DOHH2 (cell line): Measurements from ENCODE around the gene FAM25A.

Experiments
- H3F3A ChIP-seq: fragments of 200-600 bp; sonication (generic), shearing (Covaris generic); 2 replicates; pipeline ENCODE4 v1.6.0; 2016; ENCODE audit warnings: antibody characterized with exemption, mild to moderate bottlenecking; ENCODE audit not compliant: control insufficient read depth, insufficient read depth
- H3K27ac ChIP-seq: fragments of 200-600 bp; sonication (generic); 2 replicates; pipeline ENCODE4 v1.5.1; 2014; ENCODE audit warnings: low read depth, mild to moderate bottlenecking, low read length, moderate library complexity
- H3K27me3 ChIP-seq: fragments of 200-600 bp; sonication (generic); 2 replicates; pipeline ENCODE4 v1.6.1; 2014; ENCODE audit warnings: mild to moderate bottlenecking, low read length, mixed read lengths; ENCODE audit not compliant: control insufficient read depth
- H3K36me3 ChIP-seq: fragments of 200-600 bp; sonication (generic); 2 replicates; pipeline ENCODE4 v1.6.1; 2014; ENCODE audit warnings: mild to moderate bottlenecking, low read length, moderate library complexity, mixed read lengths; ENCODE audit not compliant: control insufficient read depth
- H3K4me1 ChIP-seq: fragments of 200-600 bp; sonication (generic); 2 replicates; pipeline ENCODE4 v1.6.1; 2014; ENCODE audit warnings: mild to moderate bottlenecking, low read length, mixed read lengths; ENCODE audit not compliant: control insufficient read depth
- H3K4me2 ChIP-seq: fragments of 200-600 bp; sonication (generic); 2 replicates; pipeline ENCODE4 v1.6.0; 2014; ENCODE audit warnings: mild to moderate bottlenecking, low read length, moderate library complexity
- H3K4me3 ChIP-seq: fragments of 200-600 bp; sonication (generic); 2 replicates; pipeline ENCODE4 v1.5.1; 2014; ENCODE audit warnings: mild to moderate bottlenecking, low read length, mixed read lengths
- H3K79me2 ChIP-seq: fragments of 200-600 bp; sonication (generic); 2 replicates; pipeline ENCODE4 v1.6.1; 2014; ENCODE audit warnings: mild to moderate bottlenecking, low read length, mixed read lengths; ENCODE audit not compliant: control insufficient read depth
- H3K9me2 ChIP-seq: fragments of 200-600 bp; sonication (generic); replicated peaks from 2 replicates; pipeline ENCODE4 v1.6.1; 2014; ENCODE audit warnings: mild to moderate bottlenecking, low read length, mixed read lengths; ENCODE audit not compliant: control insufficient read depth
- H3K9me3 ChIP-seq: fragments of 200-600 bp; sonication (generic); 2 replicates; pipeline ENCODE4 v1.6.1; 2014; ENCODE audit warnings: antibody characterized with exemption, low read length, mixed read lengths; ENCODE audit not compliant: control insufficient read depth, insufficient read depth
- H4K20me1 ChIP-seq: fragments of 200-600 bp; sonication (generic); 2 replicates; pipeline ENCODE4 v1.6.0; 2014; ENCODE audit warnings: low read depth, mild to moderate bottlenecking, antibody characterized with exemption, low read length, moderate library complexity; ENCODE audit not compliant: control insufficient read depth, insufficient read depth
- CTCF ChIP-seq: fragments of 200-600 bp; sonication (generic); IDR thresholded peaks from one replicate; pipeline ENCODE4 v1.5.1; 2014; ENCODE audit warnings: antibody characterized with exemption, mild to moderate bottlenecking, low read depth, low read length; ENCODE audit not compliant: poor library complexity, severe bottlenecking
- EZH2phosphoT487 ChIP-seq: fragments of 200-600 bp; sonication (generic); IDR thresholded peaks from 2 replicates; pipeline ENCODE4 v1.6.1; 2017; ENCODE audit warnings: borderline replicate concordance, mild to moderate bottlenecking, antibody characterized with exemption, low read length, moderate library complexity, mixed read lengths

FAM25A gene

DNA sequence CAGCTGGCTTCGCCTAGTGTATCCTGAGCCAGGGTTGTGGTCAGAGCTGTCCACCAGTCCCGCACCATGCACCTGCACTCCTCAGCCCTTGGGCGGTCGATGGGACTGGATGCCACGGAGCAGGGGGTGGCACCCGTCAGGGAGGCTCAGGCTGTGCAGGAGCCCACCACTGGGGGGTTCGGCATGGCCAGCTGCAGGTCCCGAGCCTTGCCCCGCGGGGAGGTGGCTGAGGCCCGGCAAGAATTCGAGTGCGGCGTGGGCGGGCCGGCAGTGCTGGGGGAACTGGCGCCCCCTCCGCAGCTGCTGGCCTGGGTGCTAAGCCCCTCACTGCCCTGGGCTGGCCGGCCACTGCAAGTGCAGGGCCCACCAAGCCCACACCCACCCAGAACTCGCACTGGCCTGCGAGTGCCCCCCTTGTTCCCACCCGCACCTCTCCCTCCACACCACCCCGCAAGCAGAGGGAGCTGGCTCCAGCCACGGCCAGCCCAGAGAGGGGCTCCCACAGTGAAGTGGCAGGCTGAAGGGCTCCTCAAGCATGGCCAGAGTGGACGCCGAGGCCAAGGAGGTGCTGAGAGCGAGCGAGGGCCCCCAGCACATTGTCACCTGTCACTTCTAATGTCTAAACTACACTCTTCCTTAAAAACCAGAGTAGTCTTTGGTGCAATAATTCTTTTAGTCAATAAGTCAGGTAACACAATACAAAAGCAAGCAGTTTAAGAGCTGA lies 11.0 kb downstream of the FAM25A start:
- Histone ChIP-seq H4K20me1 (no peaks in the 10 kb centered on the region), H3K79me2 (no peaks in the 10 kb centered on the region), H3K4me3 (no peak overlapping the region), H3K27ac (no peak overlapping the region), H3K4me1 (no peaks in the 10 kb centered on the region), H3K9me3 (peaks cover 3% of the 10 kb centered on the region; the same call in 1 of the 2 replicates), H3K36me3 (no peaks in the 10 kb centered on the region), H3K27me3 (peaks cover 6% of the 10 kb centered on the region; the same call in 1 of the 2 replicates), H3K9me2 (no peaks in the 10 kb centered on the region), H3K4me2 (no peak overlapping the region), H3F3A (no peaks in the 10 kb centered on the region)
- no peak for TF ChIP-seq EZH2phosphoT487
- no peak for TF ChIP-seq CTCF

GRCh38 chr10:87036623-87037022 lies 16.5 kb downstream of the FAM25A start:
- no peaks in the 10 kb centered on the region for H3K79me2 ChIP-seq
- no peaks in the 10 kb centered on the region for H3K36me3 ChIP-seq
- TF ChIP-seq CTCF (no peak), EZH2phosphoT487 (no peak)
- no peaks in the 10 kb centered on the region for H3K4me1 ChIP-seq
- H3K27me3 ChIP-seq = peaks cover 20% of the 10 kb centered on the region
- no peaks in the 10 kb centered on the region for H3K9me2 ChIP-seq
- no peaks in the 10 kb centered on the region for H3F3A ChIP-seq
- no peaks in the 10 kb centered on the region for H3K9me3 ChIP-seq
- no peak overlapping the region for H3K4me3 ChIP-seq
- H4K20me1 ChIP-seq = no peaks in the 10 kb centered on the region
- no peak overlapping the region for H3K27ac ChIP-seq
- no peak overlapping the region for H3K4me2 ChIP-seq

DNA sequence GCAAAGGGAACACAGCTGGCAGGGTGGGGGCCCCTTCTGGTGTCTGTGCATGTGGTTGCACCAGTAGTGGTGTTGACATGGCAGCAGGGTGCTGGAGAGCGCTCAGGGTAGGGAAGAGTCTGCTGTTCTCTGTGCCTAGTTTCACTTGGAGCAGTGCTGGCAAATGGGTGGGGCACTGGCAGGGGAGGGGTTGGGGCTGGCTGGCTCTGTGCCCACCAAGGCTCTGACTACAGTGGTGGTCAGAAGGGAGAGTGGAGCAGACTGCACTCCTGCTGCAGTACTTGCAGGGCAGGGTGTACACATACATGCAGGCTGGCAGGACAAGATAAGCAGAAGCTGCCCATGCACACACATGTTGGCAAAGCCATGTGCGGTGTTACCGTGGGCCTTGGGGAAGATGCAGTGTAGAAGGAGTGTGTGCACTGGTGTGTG lies 18.2 kb downstream of the FAM25A start:
- no peaks in the 10 kb centered on the region for H3K9me3 ChIP-seq

More for the DNA sequence above, 18.2 kb downstream of the FAM25A start:
- Histone ChIP-seq H3K27me3 (peaks cover 20% of the 10 kb centered on the region), H3K4me2 (no peak overlapping the region), H3K4me1 (no peaks in the 10 kb centered on the region), H3K36me3 (no peaks in the 10 kb centered on the region), H3K4me3 (no peak overlapping the region), H4K20me1 (no peaks in the 10 kb centered on the region), H3F3A (no peaks in the 10 kb centered on the region), H3K79me2 (no peaks in the 10 kb centered on the region), H3K27ac (no peak overlapping the region), H3K9me2 (no peaks in the 10 kb centered on the region)
- no peak for TF ChIP-seq CTCF
- TF ChIP-seq EZH2phosphoT487 = no peak
